Neural progenitor cell (in vitro differentiated cells): Measurements from ENCODE around the gene ERVK3-1.

ENCODE experiments used
- EZH2 ChIP-seq: fragments of 200-600 bp; sonication (generic); IDR thresholded peaks from 2 replicates; pipeline ENCODE4 v1.6.1; 2017; ENCODE audit warnings: antibody characterized with exemption, mild to moderate bottlenecking, moderate library complexity
- EZH2phosphoT487 ChIP-seq: fragments of 200-600 bp; sonication (generic); IDR thresholded peaks from 2 replicates; pipeline ENCODE4 v1.6.1; 2017; ENCODE audit warnings: antibody characterized with exemption
- TF ChIP-seq, protein P1 (sequence below): fragments of 200-600 bp; sonication (generic); IDR thresholded peaks from 2 replicates; pipeline ENCODE4 v1.5.1; 2017; ENCODE audit warnings: antibody characterized with exemption, mild to moderate bottlenecking

DNA sequence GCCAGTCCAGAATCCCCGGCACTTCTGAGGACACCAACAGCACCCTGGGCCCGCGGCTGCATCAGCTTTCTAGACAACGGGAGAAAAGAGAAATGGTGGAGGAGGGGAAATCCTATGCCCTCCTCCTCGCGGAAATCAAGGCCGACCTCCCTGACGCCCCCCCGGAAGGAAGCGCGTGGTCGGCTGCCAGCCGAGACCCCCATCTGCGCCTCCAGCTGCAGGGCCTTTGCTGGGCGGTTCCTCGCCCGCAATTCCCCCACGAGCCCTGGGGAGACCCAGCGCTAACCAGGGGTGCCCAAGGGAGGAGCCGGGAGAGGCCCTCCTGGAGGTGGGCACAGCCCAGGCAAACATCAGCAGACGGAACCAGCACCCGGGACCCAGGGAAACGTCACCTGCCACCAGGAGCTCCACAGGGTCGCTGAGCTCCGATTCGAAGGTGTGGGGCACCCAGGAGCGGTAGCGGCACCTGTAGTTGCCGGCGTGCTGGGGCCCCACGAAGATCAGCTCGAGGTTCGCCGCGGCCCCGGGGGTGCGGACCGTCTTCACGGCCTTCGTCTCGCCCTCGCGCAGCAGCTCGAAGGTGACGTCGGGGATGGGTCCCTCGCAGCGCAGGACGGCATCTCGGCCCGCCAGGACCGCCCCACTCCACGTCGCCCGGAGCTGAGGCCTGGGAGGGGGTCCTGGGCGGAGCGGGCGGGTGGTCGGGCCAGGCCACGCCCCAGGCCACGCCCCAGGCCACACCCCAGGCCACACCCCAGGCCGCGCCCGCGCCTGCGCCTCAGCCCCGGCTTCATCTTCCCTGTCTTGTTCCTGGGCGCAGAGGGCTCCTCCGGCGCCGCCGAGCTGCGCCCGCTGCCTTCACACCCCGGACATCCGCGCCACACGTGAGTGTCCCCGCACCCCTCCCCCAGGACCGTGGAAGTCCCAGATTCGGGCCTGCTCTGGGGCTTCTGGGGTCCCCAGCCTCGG lies 42.1 kb downstream of the ERVK3-1 start:
- TF ChIP-seq EZH2phosphoT487 = no peak
- TF ChIP-seq, protein P1, sequence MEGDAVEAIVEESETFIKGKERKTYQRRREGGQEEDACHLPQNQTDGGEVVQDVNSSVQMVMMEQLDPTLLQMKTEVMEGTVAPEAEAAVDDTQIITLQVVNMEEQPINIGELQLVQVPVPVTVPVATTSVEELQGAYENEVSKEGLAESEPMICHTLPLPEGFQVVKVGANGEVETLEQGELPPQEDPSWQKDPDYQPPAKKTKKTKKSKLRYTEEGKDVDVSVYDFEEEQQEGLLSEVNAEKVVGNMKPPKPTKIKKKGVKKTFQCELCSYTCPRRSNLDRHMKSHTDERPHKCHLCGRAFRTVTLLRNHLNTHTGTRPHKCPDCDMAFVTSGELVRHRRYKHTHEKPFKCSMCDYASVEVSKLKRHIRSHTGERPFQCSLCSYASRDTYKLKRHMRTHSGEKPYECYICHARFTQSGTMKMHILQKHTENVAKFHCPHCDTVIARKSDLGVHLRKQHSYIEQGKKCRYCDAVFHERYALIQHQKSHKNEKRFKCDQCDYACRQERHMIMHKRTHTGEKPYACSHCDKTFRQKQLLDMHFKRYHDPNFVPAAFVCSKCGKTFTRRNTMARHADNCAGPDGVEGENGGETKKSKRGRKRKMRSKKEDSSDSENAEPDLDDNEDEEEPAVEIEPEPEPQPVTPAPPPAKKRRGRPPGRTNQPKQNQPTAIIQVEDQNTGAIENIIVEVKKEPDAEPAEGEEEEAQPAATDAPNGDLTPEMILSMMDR = no peak
- no peak for TF ChIP-seq EZH2
